Uterus (tissue), 2 donors: ENCODE data around the gene BTBD9.

Source experiments
- CTCF ChIP-seq, 4 experiments: fragments of 200-600 bp in 2 of 4; fragments of 450-650 bp in 2 of 4; sonication (generic) in 2 of 4; IDR thresholded peaks; one replicate each; pipeline ENCODE4 v1.5.1; 2016 to 2019; ENCODE audit warnings: antibody characterized with exemption in 4 of 4, mild to moderate bottlenecking in 2 of 4, moderate library complexity in 1 of 4
- POLR2A ChIP-seq, 2 donors: fragments of 450-650 bp; IDR thresholded peaks; one replicate each; pipeline ENCODE4 v1.6.1; 2016; ENCODE audit warnings: antibody characterized with exemption in 2 of 2, mild to moderate bottlenecking in 1 of 2, moderate library complexity in 1 of 2

- TF ChIP-seq CTCF (IDR thresholded peaks at IDR 0.05) (no peak), POLR2A (IDR thresholded peaks at IDR 0.05) (no peak)
These were observed 85.7 kb downstream of the BTBD9 start for GRCh38 chr6:38554014-38554413.
